Nasal cavity respiratory epithelium epithelial cell of viscerocranial mucosa (primary cell): ENCODE results near the gene CDC14C. TPM values are rescaled to one million over a fixed set of nuclear protein-coding genes. Genes with fewer than 3 reads are reported as not detected.

Source experiments
- total RNA-seq: library from RNA; depleted of rRNA; stranded (reverse); fragments of >200 nt; gene quantifications from 2 replicates; pipeline ENCODE4 v1.2.3, GENCODE V29; 2014

CDC14C gene
- 0.07 TPM in 1 of 2 replicates, not detected in the other for total RNA-seq

GRCh38 chr7:48924433-48924832, at the start of gene CDC14C:
TSS of gene CDC14C (plus strand) at chr7:48924547. CDS start at chr7:48924673, 126 bp downstream.

